H1 (cell line): Measurements from ENCODE around the gene LGALS8. TPM values are rescaled to one million over a fixed set of nuclear protein-coding genes. Genes with fewer than 3 reads are reported as not detected.

Source experiments
- CTCF ChIA-PET: fragments of 300-600 bp; sonication (Branson Sonifier 250); formaldehyde crosslinking; loops from one replicate; lab custom pipeline; 2021; ENCODE audit not compliant: partially characterized antibody; lab: Charles Lee
- POLR2A ChIA-PET: fragments of 300-600 bp; sonication (Branson Sonifier 250); formaldehyde crosslinking; loops from one replicate; lab custom pipeline; 2021; ENCODE audit warnings: inconsistent platforms; ENCODE audit not compliant: partially characterized antibody; lab: Charles Lee
- DNase-seq, 2 experiments: peaks; one replicate each; pipeline versions ENCODE4 v3.0.0 to v3.0.0-alpha.2; 2010 to 2022; ENCODE audit warnings: low spot score in 2 of 2, low read depth in 1 of 2, mixed read lengths in 1 of 2
- FAIRE-seq: peaks from 2 replicates; lab custom pipeline; 2011; peaks lifted over from hg19 to GRCh38; lab: Jason Lieb, UNC
- H2AFZ ChIP-seq: 2 replicates; pipeline ENCODE4 v1.8.1; 2012; ENCODE audit warnings: low read length, inconsistent platforms
- H2AK5ac ChIP-seq: 2 replicates; pipeline ENCODE4 v1.6.1; 2013; ENCODE audit warnings: low read depth, low read length
- H2BK120ac ChIP-seq: replicated peaks from 2 replicates; pipeline ENCODE3; 2013; ENCODE audit warnings: low read depth, low read length, inconsistent platforms
- H2BK12ac ChIP-seq: 2 replicates; pipeline ENCODE4 v1.6.1; 2013; ENCODE audit warnings: low read depth, low read length
- H2BK15ac ChIP-seq: 2 replicates; pipeline ENCODE4 v1.6.1; 2013; ENCODE audit warnings: low read length
- H2BK20ac ChIP-seq: 2 replicates; pipeline ENCODE4 v1.6.1; 2013; ENCODE audit warnings: low read length
- H2BK5ac ChIP-seq: 2 replicates; pipeline ENCODE4 v1.6.1; 2013; ENCODE audit warnings: low read depth, low read length
- H3K14ac ChIP-seq: 2 replicates; pipeline ENCODE4 v1.6.1; 2013; ENCODE audit warnings: inconsistent platforms; ENCODE audit not compliant: insufficient read length
- H3K18ac ChIP-seq: 2 replicates; pipeline ENCODE4 v1.6.1; 2013; ENCODE audit warnings: low read length; ENCODE audit errors: extremely low read depth
- H3K23ac ChIP-seq: 2 replicates; pipeline ENCODE4 v1.6.1; 2013; ENCODE audit warnings: inconsistent platforms; ENCODE audit not compliant: insufficient read length
- H3K23me2 ChIP-seq: 2 replicates; pipeline ENCODE4 v1.6.1; 2013; ENCODE audit warnings: low read depth, low read length
- H3K27ac ChIP-seq: 2 replicates; pipeline ENCODE4 v1.6.1; 2011; ENCODE audit warnings: low read depth, low read length, inconsistent platforms
- H3K27me3 ChIP-seq, 4 experiments: replicated peaks in 1 of 4; 1 replicate in 1 of 4; 2 replicates in 3 of 4; pipeline versions ENCODE4 v1.6.1 to v1.8.1; 2011 to 2013; ENCODE audit warnings: low read length in 3 of 4, mild to moderate bottlenecking in 3 of 4, inconsistent platforms in 2 of 4, mixed read lengths in 2 of 4, moderate library complexity in 1 of 4; ENCODE audit not compliant: control insufficient read depth in 3 of 4, insufficient read depth in 3 of 4; ENCODE audit errors: extremely low read depth in 1 of 4
- H3K36me3 ChIP-seq, 4 experiments: 2 replicates each; pipeline versions ENCODE4 v1.6.1 to v1.8.1; 2011 to 2013; ENCODE audit warnings: mild to moderate bottlenecking in 4 of 4, low read length in 3 of 4, moderate library complexity in 2 of 4, control low read depth in 1 of 4, inconsistent platforms in 1 of 4; ENCODE audit not compliant: insufficient read depth in 4 of 4, control insufficient read depth in 2 of 4
- H3K4ac ChIP-seq: replicated peaks from 2 replicates; pipeline ENCODE3; 2013; ENCODE audit warnings: low read length, low read depth, mixed read lengths, inconsistent platforms; ENCODE audit not compliant: insufficient read length
- H3K4me1 ChIP-seq, 4 experiments: replicated peaks in 1 of 4; 1 replicate in 1 of 4; 2 replicates in 3 of 4; pipeline versions ENCODE4 v1.6.1 to v1.8.1; 2011 to 2013; ENCODE audit warnings: low read length in 3 of 4, inconsistent platforms in 2 of 4, mixed read lengths in 1 of 4; ENCODE audit not compliant: insufficient read depth in 4 of 4, control insufficient read depth in 3 of 4
- H3K4me2 ChIP-seq, 2 experiments: 2 replicates each; pipeline versions ENCODE4 v1.6.1 to v1.8.1; 2011 to 2013; ENCODE audit warnings: low read depth in 2 of 2, low read length in 2 of 2, control low read depth in 1 of 2, inconsistent platforms in 1 of 2, mild to moderate bottlenecking in 1 of 2; ENCODE audit not compliant: insufficient read depth in 1 of 2
- H3K4me3 ChIP-seq, 4 experiments: fragments of 200-600, 300-600 bp in 1 of 4; sonication (generic), shearing (Covaris generic), sonication (Bioruptor Twin) in 1 of 4; 2 replicates each; pipeline versions ENCODE4 v1.5.1 to v1.8.1; 2011 to 2016; ENCODE audit warnings: low read length in 4 of 4, low read depth in 3 of 4, control low read depth in 2 of 4, inconsistent platforms in 2 of 4, mild to moderate bottlenecking in 2 of 4, mixed read lengths in 1 of 4, moderate library complexity in 1 of 4; ENCODE audit not compliant: insufficient read depth in 2 of 4; ENCODE audit errors: extremely low read depth in 1 of 4
- H3K56ac ChIP-seq: replicated peaks from 2 replicates; pipeline ENCODE3; 2013; ENCODE audit warnings: low read depth, mild to moderate bottlenecking, mixed read lengths, low read length, inconsistent platforms; ENCODE audit not compliant: insufficient read length
- H3K79me1 ChIP-seq: 2 replicates; pipeline ENCODE4 v1.6.1; 2013; ENCODE audit warnings: low read depth, low read length, control low read depth
- H3K79me2 ChIP-seq, 2 experiments: 2 replicates each; pipeline versions ENCODE4 v1.6.1 to v1.8.1; 2012 to 2013; ENCODE audit warnings: low read length in 2 of 2, mild to moderate bottlenecking in 2 of 2, inconsistent platforms in 1 of 2; ENCODE audit not compliant: insufficient read depth in 2 of 2, control insufficient read depth in 1 of 2
- H3K9ac ChIP-seq, 4 experiments: replicated peaks in 1 of 4; 1 replicate in 1 of 4; 2 replicates in 3 of 4; pipeline versions ENCODE4 v1.6.1 to v1.8.1; 2011 to 2013; ENCODE audit warnings: low read depth in 3 of 4, low read length in 3 of 4, control low read depth in 2 of 4, mild to moderate bottlenecking in 2 of 4, moderate library complexity in 2 of 4, inconsistent platforms in 1 of 4; ENCODE audit errors: extremely low read depth in 1 of 4
- H3K9me3 ChIP-seq, 2 experiments: 2 replicates each; pipeline versions ENCODE4 v1.6.1 to v1.8.1; 2012 to 2013; ENCODE audit warnings: mild to moderate bottlenecking in 2 of 2, moderate library complexity in 2 of 2, control low read depth in 1 of 2, inconsistent platforms in 1 of 2, low read depth in 1 of 2, low read length in 1 of 2, mixed read lengths in 1 of 2; ENCODE audit not compliant: insufficient read depth in 2 of 2
- H4K20me1 ChIP-seq, 2 experiments: replicated peaks in 1 of 2; 2 replicates each; pipeline versions ENCODE3 to v1.8.1; 2011 to 2013; ENCODE audit warnings: inconsistent platforms in 2 of 2, low read length in 2 of 2, mild to moderate bottlenecking in 1 of 2; ENCODE audit not compliant: insufficient read depth in 2 of 2, control insufficient read depth in 1 of 2
- H4K5ac ChIP-seq: 2 replicates; pipeline ENCODE4 v1.6.1; 2013; ENCODE audit warnings: low read length, low read depth, mixed read lengths, inconsistent platforms; ENCODE audit not compliant: insufficient read length
- H4K8ac ChIP-seq: 2 replicates; pipeline ENCODE4 v1.8.0; 2013; ENCODE audit warnings: mild to moderate bottlenecking, moderate library complexity, low read length, inconsistent platforms; ENCODE audit not compliant: insufficient read depth; ENCODE audit errors: extremely low read depth
- H4K91ac ChIP-seq: replicated peaks from 2 replicates; pipeline ENCODE3; 2013; ENCODE audit warnings: low read length, mixed read lengths, inconsistent platforms; ENCODE audit not compliant: insufficient read length
- ATF2 ChIP-seq: IDR thresholded peaks from 2 replicates; pipeline ENCODE4 v1.6.1; 2012; ENCODE audit warnings: low read length, inconsistent platforms
- WGBS, 2 experiments: shearing (Covaris generic) in 1 of 2; methylation state at CpG; one replicate each; pipeline versions ENCODE4 v1.1.6 to v1.1.7; 2013 to 2015; ENCODE audit warnings: low lambda C conversion rate in 2 of 2, mixed read lengths in 2 of 2, inconsistent platforms in 1 of 2, low coverage in 1 of 2, missing lambda C conversion rate in 1 of 2; ENCODE audit not compliant: insufficient replicate concordance in 2 of 2, insufficient coverage in 1 of 2, insufficient read length in 1 of 2; ENCODE audit errors: extremely low coverage in 1 of 2, missing lambda C conversion rate in 1 of 2; 5-methylcytosine and 5-hydroxymethylcytosine counted together
- polyA plus RNA-seq, 7 experiments: library from polyadenylated mRNA; depleted of rRNA in 3 of 7; stranded (reverse) in 5 of 7; unstranded in 2 of 7; fragments of >200 nt in 5 of 7; fragments of 200-250 nt in 2 of 7; gene quantifications; 1 replicate in 5 of 7; 2 replicates in 1 of 7; 4 replicates in 1 of 7; pipeline versions ENCODE4 v1.2.1 to v1.2.3, GENCODE V29; 2011 to 2013; ENCODE audit warnings: missing spikeins in 2 of 7, mixed read lengths in 2 of 7
- total RNA-seq: library from RNA; stranded (reverse); fragmentation: NEBNext Ultra II Directional; extraction: Animal tissue kit (Norgen Biotek cat#: 25700); gene quantifications from 2 replicates; pipeline ENCODE4 v1.2.1, GENCODE V29; 2021

LGALS8 gene
- total and polyA plus RNA-seq, 2 of the 8 experiments (the other 6 are each of a cell fraction or from before 2014, with no cell fraction given), result 7.2 to 11.6 TPM

DNA sequence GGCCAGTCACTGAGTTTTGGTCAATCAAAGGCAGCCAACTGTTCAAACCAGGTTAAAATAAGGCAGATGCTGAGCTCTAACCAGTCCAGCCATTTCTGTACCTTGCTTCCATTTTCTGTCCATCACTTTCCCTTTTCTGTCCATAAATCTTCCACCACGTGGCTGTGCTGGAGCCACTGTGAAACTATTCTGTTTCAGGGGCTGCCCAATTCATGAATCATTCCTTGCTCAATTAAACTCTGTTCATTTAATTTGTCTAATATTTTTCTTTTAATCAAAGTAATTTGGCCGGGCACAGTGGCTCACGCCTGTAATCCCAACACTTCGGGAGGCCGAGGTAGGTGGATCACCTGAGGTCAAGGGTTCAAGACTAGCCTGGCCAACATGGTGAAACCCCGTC lies 22.7 kb upstream of the LGALS8 start:
- Histone ChIP-seq H3K27me3 (no peaks in the 10 kb centered on the region), H3K79me1 (no peaks in the 10 kb centered on the region), H2BK120ac (no peak overlapping the region), H2BK5ac (no peak overlapping the region), H3K23me2 (no peaks in the 10 kb centered on the region; the same call in 1 of the 2 replicates), H4K20me1 (no peaks in the 10 kb centered on the region), H3K4me3 (no peak overlapping the region), H3K4me1 (no peaks in the 10 kb centered on the region), H3K9me3 (no peaks in the 10 kb centered on the region), H3K23ac (no peak overlapping the region), H3K36me3 (no peaks in the 10 kb centered on the region), H3K4me2 (no peak overlapping the region), H3K18ac (no peak overlapping the region), H3K4ac (no peak overlapping the region), H2BK20ac (no peak overlapping the region), H4K8ac (no peak overlapping the region), H4K5ac (no peak overlapping the region), H2AK5ac (no peak overlapping the region), H2AFZ (no peak overlapping the region), H2BK12ac (no peak overlapping the region), H4K91ac (no peak overlapping the region), H3K56ac (no peak overlapping the region), H3K27ac (no peak overlapping the region), H3K79me2 (no peaks in the 10 kb centered on the region), H3K9ac (no peak overlapping the region), H2BK15ac (no peak overlapping the region), H3K14ac (no peak overlapping the region)
- 92% methylated on average over 6 of the region's 6 CpGs; no CpG with 5 or more reads in 1 of the 2 experiments for WGBS, 2 experiments
- ChIA-PET CTCF (interaction anchor here (0.6 to 2.2 kb wide), 4 partner anchors 28 to 62 kb away, joined by 3 to 7 read pairs (median 3); no protein-coding TSS in a partner anchor), POLR2A (no interaction called here)
- DNase-seq (no peak), FAIRE-seq (no peak)
- TF ChIP-seq ATF2, result no peak
